Stomach (tissue), 9 donors: ENCODE measurements around the gene MRPL21. TPM values are rescaled to one million over a fixed set of nuclear protein-coding genes. Genes with fewer than 3 reads are reported as not detected.
"Not testable (repeated sequence)": the region's sequence is repeated elsewhere in the genome, so short reads cannot be mapped to it uniquely, and the experiment has no call there.

Experiments used
- DNase-seq, 2 donors: peaks; one replicate each; pipeline versions ENCODE4 v3.0.0 to v3.0.0-alpha.2; 2013 to 2019
- H3K27ac ChIP-seq, 5 donors: fragments of 200-600 bp in 4 of 5; sonication (generic) in 4 of 5; one replicate each; pipeline ENCODE4 v1.5.1; 2013 to 2019; ENCODE audit warnings: mild to moderate bottlenecking in 1 of 5, moderate library complexity in 1 of 5
- H3K27me3 ChIP-seq, 3 donors: fragments of 200-600 bp; sonication (generic); one replicate each; pipeline ENCODE4 v1.5.1; 2017 to 2019; ENCODE audit warnings: mixed run types in 1 of 3
- H3K36me3 ChIP-seq, 4 donors: fragments of 200-600 bp; sonication (generic); 1 replicate in 3 of 4; 2 replicates in 1 of 4; pipeline ENCODE4 v1.5.1; 2016 to 2019
- H3K4me1 ChIP-seq, 4 donors: fragments of 200-600 bp; sonication (generic); one replicate each; pipeline ENCODE4 v1.5.1; 2016 to 2019
- H3K4me3 ChIP-seq, 4 donors: fragments of 200-600 bp; sonication (generic) in 3 of 4; one replicate each; pipeline ENCODE4 v1.5.1; 2016 to 2019; ENCODE audit warnings: mild to moderate bottlenecking in 1 of 4
- H3K9me3 ChIP-seq, 4 donors: fragments of 200-600 bp; sonication (generic); one replicate each; pipeline ENCODE4 v1.5.1; 2016 to 2019
- CTCF ChIP-seq, 7 experiments: fragments of 450-650 bp in 4 of 7; fragments of 200-600 bp in 3 of 7; sonication (generic) in 3 of 7; IDR thresholded peaks; one replicate each; pipeline ENCODE4 v1.5.1; 2016 to 2019; ENCODE audit warnings: antibody characterized with exemption in 7 of 7, control low read depth in 2 of 7, mild to moderate bottlenecking in 1 of 7
- EP300 ChIP-seq: sonication (generic); formaldehyde crosslinking; IDR thresholded peaks from one replicate; pipeline ENCODE4 v1.6.1; 2017; ENCODE audit warnings: antibody characterized with exemption
- POLR2A ChIP-seq, 4 donors: fragments of 450-650 bp; IDR thresholded peaks; one replicate each; pipeline ENCODE4 v1.6.1; 2016; ENCODE audit warnings: antibody characterized with exemption in 4 of 4, control low read depth in 2 of 4, mild to moderate bottlenecking in 1 of 4, moderate library complexity in 1 of 4
- POLR2AphosphoS5 ChIP-seq, 3 donors: sonication (generic); formaldehyde crosslinking; IDR thresholded peaks; one replicate each; pipeline ENCODE4 v1.6.1; 2016; ENCODE audit warnings: antibody characterized with exemption in 3 of 3
- WGBS, 5 donors: extraction: QIAGEN DNeasy Blood & Tissue Kit in 3 of 5; methylation state at CpG; one replicate each; pipeline versions ENCODE4 v1.1.5 to v1.1.7; 2013 to 2018; 5-methylcytosine and 5-hydroxymethylcytosine counted together
- intact Hi-C: fragments of 100-400 bp; cut with DNase I; formaldehyde crosslinking; loops from one replicate; pipeline ENCODE4 v1.15.1; 2023; ENCODE audit warnings: low total_unique reads
- polyA plus RNA-seq, 3 donors: library from polyadenylated mRNA; stranded (reverse); fragments of 200-250 nt; gene quantifications; one replicate each; pipeline ENCODE4 v1.2.3, GENCODE V29; 2013
- total RNA-seq, 5 donors: library from RNA; depleted of rRNA; stranded (reverse); fragments of >200 nt; gene quantifications; one replicate each; pipeline versions ENCODE4 v1.1.0 to v1.2.3, GENCODE V29; 2014 to 2016
- donor health status: healthy with polysubstance abuse.
- donor health status: Bipolar disorder and iron deficiency.
- donor health status: healthy.

MRPL21 gene
- total and polyA plus RNA-seq, 8 donors: 30.6 to 185 (median 92.6) TPM

GRCh38 chr11:68857037-68857586 lies 46.5 kb downstream of the MRPL21 start:
- Histone ChIP-seq H3K36me3 (no peaks in the 10 kb centered on the region), H3K27ac (no peak overlapping the region), H3K4me1 (peaks cover 14 to 30% (median 22%) of the 10 kb centered on the region in 4 donors), H3K9me3 (no peaks in the 10 kb centered on the region), H3K4me3 (no peak overlapping the region), H3K27me3 (peaks cover 0 to 23% (median 10%) of the 10 kb centered on the region in 3 donors)
- 74 to 83% (median 75%) methylated on average over 8 of the region's 8 CpGs for WGBS, 5 donors
- intact Hi-C loops: no loop called here
- TF ChIP-seq POLR2AphosphoS5 (IDR thresholded peaks at IDR 0.05) (no peak), EP300 (no peak), POLR2A (IDR thresholded peaks at IDR 0.05) (no peak), CTCF (IDR thresholded peaks at IDR 0.05) (no peak)
- DNase-seq: no peak

- H3K36me3 ChIP-seq, DNase-seq: not testable (repeated sequence)
Observed at GRCh38 chr11:68856425-68857030, 47.1 kb downstream of the MRPL21 start.

GRCh38 chr11:68855205-68855981 lies 48.2 kb downstream of the MRPL21 start:
- Histone ChIP-seq H3K4me1 (peaks cover 14 to 30% (median 22%) of the 10 kb centered on the region in 4 donors), H3K36me3 (no peaks in the 10 kb centered on the region), H3K4me3 (peak overlapping the region; percentile 50 to 71 (median 61)), H3K27ac (peak overlapping the region; percentile 34 to 74 (median 55)), H3K9me3 (no peaks in the 10 kb centered on the region), H3K27me3 (peaks cover 0 to 23% (median 10%) of the 10 kb centered on the region in 3 donors)
- TF ChIP-seq POLR2A (IDR thresholded peaks at IDR 0.05) (no peak), POLR2AphosphoS5 (IDR thresholded peaks at IDR 0.05) (no peak), EP300 (no peak), CTCF (IDR thresholded peaks at IDR 0.05) (no peak)
- peak in 1 of 2 donors; percentile 64 for DNase-seq
- intact Hi-C loops: no loop called here
- 3 to 8% (median 7%) methylated on average over 32 to 62 of the region's 62 CpGs for WGBS, 5 donors

More at GRCh38 chr11:68856425-68857030, 47.1 kb downstream of the MRPL21 start:
- H3K4me3 ChIP-seq, H3K27ac ChIP-seq, H3K9me3 ChIP-seq, intact Hi-C loops: not testable (repeated sequence)
- Histone ChIP-seq H3K4me1 (peaks cover 14 to 30% (median 22%) of the 10 kb centered on the region in 4 donors), H3K27me3 (peaks cover 0 to 23% (median 10%) of the 10 kb centered on the region in 3 donors)
- WGBS, 5 donors: 88 to 92% (median 90%) methylated on average over 21 of the region's 21 CpGs

GRCh38 chr11:68854273-68854958 lies 49.2 kb downstream of the MRPL21 start:
- WGBS, 5 donors: 18 to 26% (median 20%) methylated on average over 38 to 42 of the region's 42 CpGs
- no peak overlapping the region for H3K27ac ChIP-seq
- no peaks in the 10 kb centered on the region for H3K9me3 ChIP-seq
- no peaks in the 10 kb centered on the region for H3K36me3 ChIP-seq
- peaks cover 14 to 30% (median 22%) of the 10 kb centered on the region in 4 donors for H3K4me1 ChIP-seq
- peaks cover 0 to 23% (median 10%) of the 10 kb centered on the region in 3 donors for H3K27me3 ChIP-seq
- peak overlapping the region; percentile 50 to 71 (median 61) for H3K4me3 ChIP-seq
- intact Hi-C loops: no loop called here
- no peak for TF ChIP-seq EP300
- no peak for TF ChIP-seq CTCF (IDR thresholded peaks at IDR 0.05)
- TF ChIP-seq POLR2A (IDR thresholded peaks at IDR 0.05): no peak
- TF ChIP-seq POLR2AphosphoS5 (IDR thresholded peaks at IDR 0.05): no peak
- DNase-seq: peak in 1 of 2 donors; percentile 25
